ENCODE data around the gene MPIG6B.
"Not testable (repeated sequence)": the region's sequence is repeated elsewhere in the genome, so short reads cannot be mapped to it uniquely, and the experiment has no call there.

The MPIG6B gene

DNA sequence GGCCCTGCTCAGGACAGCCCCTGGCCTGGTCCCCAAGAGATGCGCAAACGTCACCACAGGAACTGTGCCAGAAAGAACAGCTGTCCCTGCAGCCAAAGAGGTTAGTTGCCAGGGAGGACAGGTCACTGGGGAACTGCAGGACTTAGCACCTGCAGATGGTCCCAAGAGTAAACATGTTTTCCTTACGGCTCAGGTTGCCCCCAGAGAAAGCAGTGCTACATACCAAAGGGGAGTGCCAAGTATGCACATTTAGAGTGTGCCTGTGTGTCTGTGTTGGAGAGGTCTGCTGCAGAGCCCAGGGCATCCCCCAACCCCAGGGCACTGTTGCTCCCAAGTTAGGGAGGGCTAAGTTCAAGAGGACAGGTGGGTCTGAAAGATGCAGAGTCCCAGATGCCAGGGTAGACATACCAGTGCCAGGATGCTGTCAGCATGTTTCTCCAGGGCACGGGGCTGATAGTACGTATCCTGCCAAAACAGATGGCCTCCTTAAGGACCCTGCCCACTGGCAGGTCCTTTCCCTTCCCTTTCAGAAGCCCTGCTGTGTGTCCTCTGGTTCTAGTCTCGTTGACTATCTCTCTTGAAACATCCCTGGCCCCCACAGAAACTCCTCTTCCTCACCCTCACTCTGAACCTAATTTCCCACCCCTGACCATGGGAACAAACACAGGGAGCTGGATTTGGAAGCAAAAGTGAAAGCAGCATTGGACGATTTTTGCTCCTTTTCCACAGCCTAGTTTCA is 21.3 kb upstream of the MPIG6B start:
- peak; percentile 19 for DNase-seq

DNA sequence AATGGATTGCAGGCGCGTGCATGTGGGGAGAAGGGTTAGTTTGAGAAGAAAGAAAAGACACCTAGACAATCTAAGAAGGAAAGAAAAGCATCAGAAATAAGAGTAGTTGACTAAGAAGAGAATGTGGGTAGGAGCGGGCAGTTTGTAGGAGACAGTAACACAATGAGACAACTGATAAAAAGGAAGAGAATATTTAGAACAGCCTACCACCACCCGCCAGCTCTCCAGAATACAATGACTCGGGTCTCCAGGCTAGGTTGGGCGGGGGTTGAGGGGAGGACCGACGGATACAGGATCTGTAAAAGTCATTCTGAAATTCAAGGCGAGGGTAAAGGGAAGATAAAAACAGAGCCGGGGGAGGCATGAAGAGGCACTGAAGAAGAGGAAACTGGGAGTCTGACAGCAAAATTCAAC is 20.8 kb upstream of the MPIG6B start:
- no peak for DNase-seq

GRCh38 chr6:31702819-31703716 is 20.1 kb upstream of the MPIG6B start, which contains the start of gene ABHD16A:
Gene ABHD16A (minus strand): TSS chr6:31703324. CDS start chr6:31703281, 43 bp downstream.
- DNase-seq, result peak; percentile 81

GRCh38 chr6:31705931-31706330 is 17.2 kb upstream of the MPIG6B start:
- DNase-seq, result no peak

- no peak for DNase-seq
Observed at GRCh38 chr6:31706599-31706998, 16.6 kb upstream of the MPIG6B start, which contains the start of gene LY6G6F. Gene LY6G6F (plus strand): TSS chr6:31706866. CDS start chr6:31706907, 41 bp downstream.

DNA sequence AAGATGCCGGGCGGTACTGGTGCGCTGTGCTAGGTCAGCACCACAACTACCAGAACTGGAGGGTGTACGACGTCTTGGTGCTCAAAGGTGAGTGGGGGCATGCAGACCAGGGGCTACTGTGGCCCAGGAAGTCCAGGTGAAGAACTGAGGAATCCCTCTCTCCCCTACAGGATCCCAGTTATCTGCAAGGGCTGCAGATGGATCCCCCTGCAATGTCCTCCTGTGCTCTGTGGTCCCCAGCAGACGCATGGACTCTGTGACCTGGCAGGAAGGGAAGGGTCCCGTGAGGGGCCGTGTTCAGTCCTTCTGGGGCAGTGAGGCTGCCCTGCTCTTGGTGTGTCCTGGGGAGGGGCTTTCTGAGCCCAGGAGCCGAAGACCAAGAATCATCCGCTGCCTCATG is 15.5 kb upstream of the MPIG6B start:
- DNase-seq, result no peak

- DNase-seq, result no peak
Observed at GRCh38 chr6:31708224-31708623, 14.9 kb upstream of the MPIG6B start.

GRCh38 chr6:31709157-31709556 is 14.0 kb upstream of the MPIG6B start:
- DNase-seq, result not testable (repeated sequence)

DNA sequence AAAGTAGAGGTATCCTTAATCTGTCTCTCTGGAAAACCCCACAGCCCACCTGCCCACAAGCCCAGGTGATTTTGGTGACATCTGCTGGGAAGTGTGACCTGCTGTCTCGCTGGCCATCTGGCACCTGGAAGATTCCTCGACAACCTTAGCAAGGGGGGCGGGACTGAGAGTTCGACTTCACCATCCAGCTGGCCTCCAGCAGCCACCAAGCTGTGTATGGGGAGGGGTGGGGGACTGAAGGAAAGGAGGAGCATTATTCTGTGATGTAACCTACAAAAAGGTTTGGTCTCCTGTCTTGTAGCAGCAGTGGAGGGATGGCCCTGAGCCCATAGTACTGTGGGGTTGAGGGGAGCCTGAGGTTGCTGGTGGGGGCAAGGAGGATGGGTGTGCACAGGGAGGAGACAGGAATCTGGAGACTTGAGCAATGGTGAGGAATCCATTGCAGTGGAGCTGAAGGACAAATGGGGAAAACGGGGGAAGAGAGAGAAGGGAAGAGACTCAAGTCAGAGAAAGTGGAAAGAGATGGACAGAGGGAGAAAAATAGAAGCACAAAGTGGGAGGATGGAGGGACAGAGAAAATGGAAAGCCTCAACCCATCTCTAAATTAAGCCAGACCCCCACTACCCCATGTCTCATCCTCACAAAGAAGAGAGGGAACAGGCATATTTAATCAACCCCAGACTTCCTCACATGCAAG is 12.5 kb upstream of the MPIG6B start:
- DNase-seq, result peak; percentile 16

DNA sequence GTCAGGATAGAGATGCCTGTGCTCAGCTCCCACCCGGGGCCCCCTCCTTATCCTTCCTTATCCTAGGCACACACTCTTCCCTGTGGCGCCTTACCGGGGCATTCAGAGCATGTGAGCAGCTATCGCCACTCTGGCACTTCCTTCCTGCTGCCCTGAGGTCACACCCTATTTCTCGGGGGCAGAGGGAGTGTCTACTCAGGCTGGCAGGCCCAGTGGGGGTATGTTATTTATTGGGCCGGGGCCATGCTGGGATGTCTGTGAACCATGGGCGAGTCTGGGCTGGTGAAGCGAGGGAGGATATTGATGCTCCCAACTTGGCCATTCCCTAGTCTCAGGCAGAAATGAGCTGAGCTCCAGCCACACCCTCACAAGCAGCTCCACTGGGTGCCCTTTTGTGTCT is 11.9 kb upstream of the MPIG6B start:
- no peak for DNase-seq

- DNase-seq, result no peak
Observed at GRCh38 chr6:31712296-31712695, 10.9 kb upstream of the MPIG6B start.

DNA sequence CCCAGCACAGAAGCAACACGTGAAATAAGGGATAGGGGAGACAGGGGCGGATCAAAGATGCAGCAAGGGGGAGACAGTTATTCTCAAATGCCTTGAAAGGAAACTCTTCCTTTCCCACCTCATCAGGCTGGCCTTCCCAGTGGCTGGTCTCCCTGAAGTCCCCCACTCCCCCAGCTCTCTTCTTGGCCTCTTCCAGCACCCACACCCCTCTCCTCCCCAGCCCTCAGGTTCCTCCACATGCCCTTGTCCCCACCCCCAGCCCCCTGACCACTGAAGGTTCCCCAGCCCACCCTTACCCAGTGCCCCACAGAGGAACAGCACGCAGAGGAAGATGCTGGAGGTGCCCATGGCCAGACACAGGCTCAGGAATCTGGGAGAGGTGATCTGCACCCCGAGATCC is 9.7 kb upstream of the MPIG6B start:
- no peak for DNase-seq

DNA sequence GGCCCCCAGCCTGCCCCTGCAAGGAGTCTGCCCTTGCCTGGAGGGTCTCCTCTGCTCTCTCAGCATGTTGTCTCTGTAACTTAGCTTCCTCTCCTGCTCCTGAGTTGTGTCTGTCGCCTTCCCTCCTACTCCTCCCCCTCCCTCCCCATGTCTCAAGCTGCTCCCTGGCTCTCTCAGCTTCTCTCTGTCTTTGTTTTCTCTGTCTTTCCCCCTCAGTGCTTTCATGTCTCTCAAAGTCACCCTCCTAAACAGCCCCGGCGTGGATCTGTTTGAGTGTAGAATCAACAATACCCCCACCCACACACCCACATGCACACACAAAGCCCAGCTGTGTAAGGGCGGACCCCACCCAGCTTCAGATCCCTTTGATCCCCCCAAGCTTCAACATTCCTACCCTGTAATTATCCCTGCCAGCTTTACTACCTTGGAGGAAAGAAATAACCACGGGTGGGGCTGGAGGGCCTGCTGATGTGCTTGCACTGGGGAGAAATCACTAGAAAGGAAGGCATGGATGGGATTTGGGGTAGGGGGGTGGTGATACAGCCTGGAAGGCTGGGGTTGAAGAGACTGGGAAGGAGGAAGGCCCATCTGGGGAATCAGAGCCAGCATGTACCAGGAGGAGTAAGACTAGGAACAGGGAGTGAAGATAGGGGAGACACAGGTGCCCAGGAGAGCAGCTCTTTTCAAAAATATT is 9.0 kb upstream of the MPIG6B start:
- DNase-seq, result no peak

DNA sequence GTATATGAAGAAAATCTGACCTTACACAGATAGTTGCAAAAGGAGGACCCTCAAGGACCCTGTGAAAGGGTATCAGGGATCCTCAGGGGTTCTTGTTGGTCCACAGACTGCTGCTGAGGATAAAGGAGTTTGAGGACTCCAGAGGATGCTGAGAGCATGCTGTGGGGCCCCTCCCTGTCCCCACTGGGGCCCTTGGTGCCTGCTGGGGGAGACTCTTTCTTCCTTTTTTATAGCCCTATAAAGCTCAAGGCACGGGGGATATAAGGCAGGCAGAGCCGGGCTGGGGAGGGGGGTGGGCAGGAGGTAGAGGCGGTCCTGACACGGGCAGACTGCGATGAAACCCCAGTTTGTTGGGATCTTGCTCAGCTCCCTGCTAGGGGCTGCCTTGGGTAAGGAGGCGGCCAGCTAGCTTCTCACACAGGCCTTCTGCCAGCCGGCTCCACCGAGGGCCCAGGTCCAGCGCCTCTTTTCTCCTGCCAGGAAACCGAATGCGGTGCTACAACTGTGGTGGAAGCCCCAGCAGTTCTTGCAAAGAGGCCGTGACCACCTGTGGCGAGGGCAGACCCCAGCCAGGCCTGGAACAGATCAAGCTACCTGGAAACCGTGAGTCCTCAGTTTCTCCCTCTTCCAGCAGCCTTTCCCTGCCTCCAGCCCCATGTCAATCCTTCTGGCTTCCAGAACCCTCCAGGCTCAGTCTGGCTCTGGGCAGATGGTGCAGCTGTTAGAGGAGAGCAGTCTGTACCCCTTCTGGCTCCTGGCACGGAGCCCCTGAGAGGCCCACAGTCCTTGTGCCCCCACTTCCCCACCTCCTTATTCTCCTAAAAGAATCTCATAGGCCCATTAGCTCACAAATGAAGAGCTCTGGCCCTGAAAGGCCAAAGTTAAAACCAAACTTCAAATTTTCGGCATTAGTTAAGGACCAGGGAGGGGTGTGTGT is 7.9 kb upstream of the MPIG6B start, which contains the start of gene LY6G6D:
Gene LY6G6D (plus strand): TSS at position 327 of the 937 bp plus-strand sequence. CDS start 8 bp downstream, at position 335.
- DNase-seq, result no peak

DNA sequence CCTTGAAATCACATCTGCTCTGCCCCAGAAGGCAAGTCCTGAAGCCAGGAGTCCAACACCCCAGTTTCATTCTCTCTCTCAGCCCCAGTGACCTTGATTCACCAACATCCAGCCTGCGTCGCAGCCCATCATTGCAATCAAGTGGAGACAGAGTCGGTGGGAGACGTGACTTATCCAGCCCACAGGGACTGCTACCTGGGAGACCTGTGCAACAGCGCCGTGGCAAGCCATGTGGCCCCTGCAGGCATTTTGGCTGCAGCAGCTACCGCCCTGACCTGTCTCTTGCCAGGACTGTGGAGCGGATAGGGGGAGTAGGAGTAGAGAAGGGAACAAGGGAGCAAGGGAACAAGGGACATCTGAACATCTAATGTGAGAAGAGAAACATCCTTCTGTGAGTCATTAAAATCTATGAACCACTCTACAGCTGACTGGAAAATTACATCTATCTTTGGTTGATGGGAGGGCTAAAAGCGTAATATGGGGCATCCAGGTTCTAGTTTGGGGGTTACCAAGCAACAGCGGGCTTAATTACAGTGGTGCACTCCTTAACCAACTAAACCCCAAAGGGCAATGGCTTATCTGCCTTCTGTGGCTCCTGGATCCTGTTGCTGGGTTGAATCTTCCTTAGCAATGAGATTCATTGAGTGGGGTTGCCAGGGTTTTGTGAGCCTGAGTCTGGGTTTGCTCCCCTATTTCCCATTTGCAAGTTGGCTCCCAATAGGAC is 5.5 kb upstream of the MPIG6B start:
- no peak for DNase-seq

DNA sequence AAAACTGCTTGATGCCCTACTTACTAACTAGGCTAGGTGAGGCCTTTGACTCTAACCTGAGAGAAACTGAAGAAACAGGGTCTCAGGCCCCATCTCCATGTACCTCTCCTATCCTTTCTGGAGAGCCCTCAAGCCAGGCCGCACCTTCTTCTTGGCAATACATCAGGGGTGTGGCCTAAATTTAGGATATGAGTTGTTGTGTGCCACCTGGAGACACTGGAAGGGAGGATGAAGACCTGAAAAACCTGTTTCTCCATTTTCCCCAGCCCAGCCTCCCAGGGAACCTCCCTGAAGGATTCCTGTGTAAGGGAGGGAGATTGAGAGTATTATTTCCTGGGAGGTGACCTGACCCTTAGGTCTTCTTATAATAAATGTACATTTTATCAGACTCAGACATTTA is 4.9 kb upstream of the MPIG6B start:
- no peak for DNase-seq

DNA sequence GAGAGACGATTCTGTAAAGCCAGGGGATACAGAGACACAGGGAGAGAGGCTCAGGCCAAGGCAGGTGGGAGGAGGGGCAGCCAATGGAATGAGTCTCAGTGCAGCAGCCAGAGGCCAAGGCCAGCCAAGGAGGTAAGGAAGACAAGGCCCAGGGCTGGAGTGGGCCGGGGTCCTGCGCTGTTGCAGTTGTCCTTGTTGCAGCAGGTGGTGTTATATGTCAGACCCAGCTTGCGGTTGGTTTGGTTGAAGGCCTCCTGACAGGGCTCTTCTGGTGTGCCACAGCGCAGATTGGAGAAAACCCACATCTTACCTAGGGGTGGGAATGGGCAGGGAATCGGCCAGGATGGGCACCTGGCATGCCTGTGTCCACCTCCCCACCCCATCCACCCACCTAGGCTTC is 4.2 kb upstream of the MPIG6B start:
- DNase-seq, result no peak

DNA sequence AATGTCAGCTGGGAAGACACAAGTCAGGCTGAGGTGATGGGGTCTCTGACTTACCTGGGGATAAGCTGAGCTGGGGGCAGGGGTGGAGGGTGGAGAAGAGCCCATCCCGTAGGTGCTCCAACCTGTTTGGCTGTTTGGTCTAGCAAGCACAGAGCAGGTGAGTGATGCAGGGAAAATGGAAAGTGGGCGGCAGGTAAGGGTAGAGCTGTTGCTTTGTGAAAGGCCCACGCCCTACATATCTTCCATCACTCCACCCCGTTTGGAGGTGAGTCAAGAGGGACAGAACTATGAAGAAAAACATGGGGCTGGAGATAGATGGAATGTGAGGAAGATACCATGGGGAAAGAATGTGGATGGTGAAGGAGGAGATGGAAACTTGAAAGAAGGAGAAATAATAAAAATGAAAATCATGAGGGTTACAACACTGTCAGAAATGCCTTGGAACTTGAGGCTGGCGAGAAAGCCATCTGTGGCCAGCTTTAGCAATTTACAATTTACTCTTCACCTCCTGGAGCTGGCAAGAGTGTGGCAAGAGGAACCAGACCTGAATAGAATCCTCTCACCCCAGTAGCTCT is 2.9 kb upstream of the MPIG6B start:
- no peak for DNase-seq

DNA sequence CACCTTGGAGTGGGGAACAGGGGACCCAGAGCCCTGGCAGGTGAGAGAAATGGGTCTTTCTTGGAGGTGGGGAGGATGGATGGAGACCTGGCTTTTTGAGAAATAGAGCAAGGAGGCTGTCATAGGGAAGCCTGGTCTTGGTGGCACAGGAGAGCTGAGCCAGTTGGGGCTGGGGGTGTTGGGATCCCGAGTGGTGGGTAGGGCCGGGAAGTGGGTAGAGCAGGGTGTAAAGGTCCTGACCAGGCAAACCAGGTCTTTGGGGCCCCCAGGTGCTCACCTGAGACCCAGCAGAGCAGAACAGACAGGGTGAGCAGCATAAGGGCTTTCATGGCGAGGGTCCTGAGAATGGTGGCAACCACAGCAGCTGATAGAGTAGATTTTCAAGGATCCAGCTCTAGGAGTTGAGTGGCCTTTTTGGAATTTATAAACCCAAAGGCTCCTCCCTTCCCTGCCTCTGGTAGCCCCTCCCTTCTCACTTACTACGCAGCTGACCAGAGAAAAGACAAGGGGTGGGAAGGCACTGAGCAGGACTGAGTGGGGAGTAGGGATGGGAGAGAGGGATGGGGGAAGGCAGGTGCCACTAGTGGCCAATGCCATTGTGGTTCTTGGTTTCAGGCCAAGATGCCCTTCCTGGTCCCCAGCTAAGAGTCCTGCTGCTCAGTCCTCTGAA is 1.7 kb upstream of the MPIG6B start, which contains the start of gene LY6G6C:
Gene LY6G6C (minus strand): TSS at position 396 of the 670 bp plus-strand sequence. CDS start 67 bp downstream, at position 329.
- no peak for DNase-seq

- no peak for DNase-seq
Observed at GRCh38 chr6:31722173-31722572, 1.0 kb upstream of the MPIG6B start.

Data from NCI-H524 treated with DMSO at 0.1 percent for 48 hours (cell line).